Natural killer cell (primary cell): Measurements from ENCODE around the gene MRPL20. TPM values are rescaled to one million over a fixed set of nuclear protein-coding genes. Genes with fewer than 3 reads are reported as not detected.
A peak's percentile ranks its signal among the peaks of the same experiment; 100 is the strongest.
"Not testable (repeated sequence)": the region's sequence is repeated elsewhere in the genome, so short reads cannot be mapped to it uniquely, and the experiment has no call there.

Experiments used
- ATAC-seq, 3 donors: fragments of 150-1000 bp in 2 of 3; fragments of 200-7000 bp in 1 of 3; cut with Tn5 transposase; 1 replicate in 1 of 3; 2 replicates in 2 of 3; pipeline ENCODE4 v1.10.0; 2021; ENCODE audit warnings: mild to moderate bottlenecking in 2 of 3, moderate library complexity in 2 of 3
- DNase-seq, 2 donors: peaks; one replicate each; pipeline versions ENCODE4 v3.0.0 to v3.0.0-alpha.2; 2013 to 2021; ENCODE audit warnings: mixed read lengths in 1 of 2
- H3K27ac ChIP-seq: one replicate; pipeline ENCODE4 v1.5.1; 2013; ENCODE audit warnings: mild to moderate bottlenecking, low read length
- H3K27me3 ChIP-seq: one replicate; pipeline ENCODE4 v1.6.1; 2013; ENCODE audit warnings: low read length; ENCODE audit not compliant: control insufficient read depth, insufficient read depth
- H3K36me3 ChIP-seq: one replicate; pipeline ENCODE4 v1.6.1; 2013; ENCODE audit warnings: low read length; ENCODE audit not compliant: control insufficient read depth, insufficient read depth
- H3K4me1 ChIP-seq: one replicate; pipeline ENCODE4 v1.6.1; 2013; ENCODE audit warnings: low read length; ENCODE audit not compliant: control insufficient read depth, insufficient read depth
- H3K4me3 ChIP-seq: one replicate; pipeline ENCODE4 v1.5.1; 2013; ENCODE audit warnings: low read length
- H3K9me3 ChIP-seq: one replicate; pipeline ENCODE4 v1.6.1; 2013; ENCODE audit warnings: low read length; ENCODE audit not compliant: control insufficient read depth, insufficient read depth
- H3K27ac Mint-ChIP-seq, 2 donors: one replicate each; pipeline ENCODE4 v1.8.0; 2022; ENCODE audit warnings: mild to moderate bottlenecking in 2 of 2, mixed read lengths in 2 of 2, moderate library complexity in 1 of 2
- H3K27me3 Mint-ChIP-seq, 2 donors: one replicate each; pipeline ENCODE4 v1.8.0; 2022; ENCODE audit warnings: low read depth in 2 of 2, mixed read lengths in 2 of 2
- H3K36me3 Mint-ChIP-seq: one replicate; pipeline ENCODE4 v1.8.0; 2022; ENCODE audit warnings: mixed read lengths
- H3K4me1 Mint-ChIP-seq, 2 donors: one replicate each; pipeline ENCODE4 v1.8.0; 2022; ENCODE audit warnings: mixed read lengths in 2 of 2
- H3K4me3 Mint-ChIP-seq: one replicate; pipeline ENCODE4 v1.8.0; 2022; ENCODE audit warnings: mild to moderate bottlenecking, moderate library complexity, mixed read lengths
- H3K9me3 Mint-ChIP-seq, 2 donors: one replicate each; pipeline ENCODE4 v1.8.0; 2022; ENCODE audit warnings: mixed read lengths in 2 of 2
- CTCF ChIP-seq: fragments of 200-600 bp; IDR thresholded peaks from one replicate; pipeline ENCODE4 v1.8.0; 2022; ENCODE audit warnings: antibody characterized with exemption
- WGBS: methylation state at CpG from one replicate; pipeline ENCODE4 v1.1.7; 2013; ENCODE audit warnings: missing lambda C conversion rate; ENCODE audit not compliant: insufficient coverage; 5-methylcytosine and 5-hydroxymethylcytosine counted together
- intact Hi-C: fragments of 100-400 bp; cut with micrococcal nuclease; formaldehyde crosslinking; loops from one replicate; pipeline ENCODE4 v1.14.2; 2022
- total RNA-seq, 4 donors: library from RNA; stranded (reverse); fragments of 120-200 nt in 1 of 4; gene quantifications; one replicate each; pipeline versions ENCODE4 v1.2.3 to v1.2.4, GENCODE V29; 2013 to 2022

MRPL20 gene
- total RNA-seq, 3 donors from 2014 or later (not counting 1 experiment from before 2014, with no cell fraction given): 90.9 to 111 (median 92.7) TPM

- intact Hi-C loops: no loop called here
- Mint-ChIP-seq H3K4me1 (peaks cover 0 to under 1% of the 10 kb centered on the region in 2 donors), H3K9me3 (peaks cover 2% of the 10 kb centered on the region in 2 donors), H3K4me3 (no peak overlapping the region), H3K36me3 (no peaks in the 10 kb centered on the region), H3K27ac (no peak overlapping the region), H3K27me3 (no peaks in the 10 kb centered on the region)
- DNase-seq (no peak), ATAC-seq (no peak)
- Histone ChIP-seq H3K4me1 (peaks cover 8% of the 10 kb centered on the region), H3K4me3 (no peak overlapping the region), H3K9me3 (no peaks in the 10 kb centered on the region), H3K27me3 (no peaks in the 10 kb centered on the region), H3K36me3 (no peaks in the 10 kb centered on the region), H3K27ac (no peak overlapping the region)
- no peak for TF ChIP-seq CTCF
- WGBS: 95% methylated on average over 13 of the region's 13 CpGs
These were observed 4.5 kb upstream of the MRPL20 start for GRCh38 chr1:1411626-1412025.

- H3K4me3 Mint-ChIP-seq: peak overlapping the region; percentile 60
- H3K9me3 Mint-ChIP-seq, DNase-seq, H3K27ac ChIP-seq, H3K36me3 Mint-ChIP-seq, H3K9me3 ChIP-seq, intact Hi-C loops, H3K27me3 Mint-ChIP-seq, H3K36me3 ChIP-seq, H3K27me3 ChIP-seq, ATAC-seq, H3K4me3 ChIP-seq, H3K27ac Mint-ChIP-seq: not testable (repeated sequence)
- H3K4me1 Mint-ChIP-seq: peaks cover 0 to 11% of the 10 kb centered on the region in 2 donors
- 98% methylated on average over 6 of the region's 8 CpGs for WGBS
- peaks cover 22% of the 10 kb centered on the region for H3K4me1 ChIP-seq
These were observed 3.1 kb upstream of the MRPL20 start for GRCh38 chr1:1410238-1410637.

- Mint-ChIP-seq H3K4me3 (peak overlapping the region; percentile 84), H3K36me3 (no peaks in the 10 kb centered on the region), H3K4me1 (peaks cover 0 to 21% of the 10 kb centered on the region in 2 donors), H3K9me3 (peaks cover 2% of the 10 kb centered on the region in 2 donors), H3K27ac (peak overlapping the region; percentile 86 to 88), H3K27me3 (no peaks in the 10 kb centered on the region)
- TF ChIP-seq CTCF: no peak
- Histone ChIP-seq H3K4me3 (peak overlapping the region; percentile 76), H3K4me1 (peaks cover 25% of the 10 kb centered on the region), H3K36me3 (peaks cover 18% of the 10 kb centered on the region), H3K27ac (peak overlapping the region; percentile 76), H3K9me3 (no peaks in the 10 kb centered on the region), H3K27me3 (no peaks in the 10 kb centered on the region)
- peak; percentile 31 to 50 for DNase-seq
- intact Hi-C loops: loop anchor here (1.0 to 2.0 kb wide), 2 partner anchors 8 to 33 kb away; partner anchors contain the start of genes AURKAIP1 and CCNL2
- 14% methylated on average over 41 of the region's 41 CpGs for WGBS
- ATAC-seq: peak; percentile 11 to 23 (median 20)
These were observed 684 bp upstream of the MRPL20 start for GRCh38 chr1:1407636-1408318.

GRCh38 chr1:1406101-1406820, 832 bp downstream of the MRPL20 start:
- WGBS: 45% methylated on average over 43 of the region's 43 CpGs
- Mint-ChIP-seq H3K4me3 (peak overlapping the region; percentile 90), H3K4me1 (peaks cover under 1 to 23% of the 10 kb centered on the region in 2 donors), H3K36me3 (no peaks in the 10 kb centered on the region), H3K27ac (peak overlapping the region; percentile 86 to 88), H3K27me3 (no peaks in the 10 kb centered on the region), H3K9me3 (no peaks in the 10 kb centered on the region)
- H3K9me3 ChIP-seq: no peaks in the 10 kb centered on the region
- H3K27ac ChIP-seq: peak overlapping the region; percentile 76
- H3K27me3 ChIP-seq: no peaks in the 10 kb centered on the region
- intact Hi-C loops: loop anchor here (2.0 kb wide), 1 partner anchor 31 kb away; the partner anchor contains the start of gene AURKAIP1
- ATAC-seq: no peak
- no peak for TF ChIP-seq CTCF
- peaks cover 31% of the 10 kb centered on the region for H3K36me3 ChIP-seq
- peak overlapping the region; percentile 76 for H3K4me3 ChIP-seq
- H3K4me1 ChIP-seq: peaks cover 25% of the 10 kb centered on the region
- peak in 1 of 2 donors; percentile 30 for DNase-seq
